GM19467 (cell line): ENCODE results near the gene UAP1L1.
A peak's percentile ranks its signal among the peaks of the same experiment; 100 is the strongest.

Experiments
- ATAC-seq: cut with Tn5 transposase; IDR thresholded peaks from one replicate; pipeline ENCODE4 v1.9.1; 2021; ENCODE audit warnings: mild to moderate bottlenecking, moderate library complexity; ENCODE audit not compliant: unreplicated experiment

Gene UAP1L1

GRCh38 chr9:137128158-137128861 lies 51.0 kb downstream of the UAP1L1 start:
- no peak for ATAC-seq

- ATAC-seq = peak; percentile 14
These were observed 51.6 kb downstream of the UAP1L1 start for GRCh38 chr9:137128862-137129455.

GRCh38 chr9:137129456-137130175 lies 52.3 kb downstream of the UAP1L1 start:
- peak; percentile 74 for ATAC-seq

GRCh38 chr9:137130176-137130755 lies 52.9 kb downstream of the UAP1L1 start:
- peak; percentile 12 for ATAC-seq
